NOMO-1 treated with dmso at 0.1 percent for 144 hours (cell line): ENCODE data around the gene SOX1.

ENCODE experiments used
- DNase-seq: peaks from one replicate; lab custom pipeline; 2025; ENCODE audit not compliant: unreplicated experiment; lab: John Stamatoyannopoulos, UW

Gene SOX1

DNA sequence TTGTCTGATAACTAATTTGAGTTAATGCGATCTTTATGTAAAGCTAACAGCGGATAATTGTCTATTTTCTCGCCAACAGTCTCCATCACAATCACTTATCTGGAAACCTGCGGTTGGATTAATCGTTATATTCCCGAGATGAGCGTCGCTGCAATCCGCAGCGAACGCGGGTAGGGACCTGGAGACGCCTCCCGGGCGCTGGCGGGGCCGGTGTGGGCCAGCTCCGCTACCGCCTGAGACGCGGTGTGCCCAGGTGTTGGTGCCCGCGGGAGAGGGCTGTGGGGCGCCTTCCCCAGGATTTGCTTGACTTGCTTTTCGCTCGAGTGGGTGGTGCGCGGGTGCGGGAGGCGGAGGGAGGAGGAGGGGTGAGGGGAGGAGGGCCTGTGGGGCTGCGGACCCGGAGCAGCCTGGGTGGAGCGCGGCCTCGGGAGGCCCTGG is 38.3 kb downstream of the SOX1 start:
- no peak for DNase-seq

DNA sequence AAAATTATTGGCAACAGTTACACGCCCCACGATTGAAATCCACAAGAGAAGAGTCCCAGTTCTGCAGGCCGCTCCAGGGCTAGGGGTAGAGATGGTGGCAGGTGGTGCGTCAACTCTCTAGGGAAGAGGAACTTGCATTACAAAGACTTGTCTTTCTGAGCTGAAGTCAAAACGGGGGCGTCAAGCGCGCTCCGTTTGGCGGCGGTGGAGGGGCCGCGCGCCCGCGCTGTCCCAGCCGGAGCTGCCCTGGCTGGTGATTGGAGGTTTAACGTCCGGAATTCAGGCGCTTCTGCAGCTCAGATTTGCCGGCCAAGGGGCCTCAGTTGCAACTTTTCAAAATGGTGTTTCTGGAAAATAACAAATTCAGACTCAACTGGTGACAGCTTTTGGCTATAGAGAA is 38.9 kb downstream of the SOX1 start:
- DNase-seq: no peak

DNA sequence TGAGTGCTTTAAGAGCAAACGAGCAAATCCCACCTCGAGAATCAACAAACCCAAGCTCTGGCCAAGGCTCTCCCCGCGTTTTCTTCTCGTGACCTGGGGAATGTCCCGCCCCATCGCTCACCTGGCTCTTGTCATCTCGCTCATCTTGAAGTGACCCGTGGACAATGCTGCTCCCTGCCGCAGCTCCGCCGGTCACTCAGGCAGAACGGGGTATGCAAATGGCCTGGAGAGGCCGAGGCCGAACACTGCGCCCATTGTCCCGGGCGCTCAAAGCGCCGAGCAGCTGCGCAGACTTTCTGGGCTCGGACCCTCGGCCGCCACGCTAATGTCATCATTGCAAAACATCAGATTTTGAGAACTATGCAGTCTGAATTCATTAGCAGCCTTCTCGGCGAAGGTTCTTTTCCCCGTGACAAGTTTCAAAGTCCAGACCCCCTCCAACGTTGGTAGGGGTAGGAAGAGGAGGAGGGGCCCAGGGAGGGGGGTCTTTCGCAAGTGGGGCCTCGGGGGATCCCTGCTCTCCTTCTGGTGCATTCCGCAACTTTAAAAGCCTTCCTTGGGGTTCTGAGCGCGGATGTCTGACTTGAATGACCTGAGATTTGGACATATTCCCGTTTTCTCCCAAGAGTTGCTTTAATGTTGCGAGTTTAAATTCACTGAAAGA is 39.7 kb downstream of the SOX1 start:
- DNase-seq: no peak

DNA sequence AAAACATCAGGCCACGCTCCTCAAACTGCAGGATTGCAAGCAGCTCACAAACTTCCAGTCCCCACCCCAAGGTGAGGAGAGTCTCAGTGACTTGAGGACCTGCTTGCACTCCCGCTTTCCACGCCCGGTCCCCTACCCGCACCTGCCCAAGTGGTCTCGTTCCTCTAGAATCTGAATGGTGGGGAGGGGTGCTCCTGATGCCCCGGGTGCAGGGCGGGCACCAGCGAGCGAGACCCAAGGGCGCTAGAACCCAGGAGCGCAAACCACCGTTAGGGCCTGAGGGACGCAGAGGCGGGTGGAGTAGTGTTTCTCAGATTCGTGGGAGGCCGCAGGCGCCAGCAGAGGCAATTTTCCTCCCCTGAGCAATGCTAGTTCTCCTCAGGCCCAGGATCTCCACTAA is 40.3 kb downstream of the SOX1 start:
- DNase-seq: no peak

DNA sequence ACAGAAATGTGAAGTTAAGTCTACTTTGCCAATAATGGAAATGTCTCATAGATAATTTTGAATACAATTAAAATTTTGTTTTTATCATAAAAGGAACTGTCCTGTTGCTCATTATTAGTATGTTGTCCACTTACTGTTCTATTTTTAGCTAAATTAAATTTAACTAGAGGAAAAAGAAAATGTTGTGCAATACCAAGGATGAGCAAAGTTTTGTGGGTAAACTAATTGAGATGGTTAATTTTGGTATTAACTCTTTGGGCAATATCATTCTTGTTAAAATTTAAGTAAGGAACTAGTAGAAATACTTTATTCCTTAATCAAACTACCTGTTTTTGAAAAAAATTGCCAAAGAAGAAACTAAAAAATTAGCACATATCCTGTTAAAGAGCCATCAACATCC is 43.5 kb downstream of the SOX1 start:
- no peak for DNase-seq

DNA sequence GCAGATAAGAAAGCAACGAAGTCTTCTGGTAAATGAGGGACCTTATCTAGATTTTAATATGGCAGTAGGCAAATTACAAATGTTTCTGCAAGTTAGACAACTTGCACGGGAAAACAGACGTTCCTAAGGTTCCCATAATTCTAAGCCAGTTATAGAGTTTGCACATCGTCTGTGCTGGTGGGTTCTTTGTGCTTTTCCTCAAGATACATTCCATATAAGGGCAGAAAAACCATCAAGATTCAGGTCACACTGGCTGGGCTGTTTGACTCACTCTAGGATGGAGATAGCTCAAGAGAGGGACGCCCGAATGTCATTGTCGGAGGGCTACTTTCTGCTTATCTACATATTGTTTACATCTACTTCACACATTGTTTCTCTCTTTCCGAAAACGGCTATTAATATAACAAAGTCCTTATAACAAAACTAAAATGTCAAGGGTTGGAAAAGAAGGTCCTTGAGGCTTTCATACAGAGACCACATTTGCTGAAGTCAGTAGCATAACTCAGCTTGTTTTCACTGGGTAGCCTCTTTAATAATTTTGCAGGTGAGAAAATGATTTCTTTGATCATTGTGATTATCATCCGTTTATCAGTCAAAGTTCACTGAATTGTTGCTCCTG is 44.4 kb downstream of the SOX1 start:
- no peak for DNase-seq

DNA sequence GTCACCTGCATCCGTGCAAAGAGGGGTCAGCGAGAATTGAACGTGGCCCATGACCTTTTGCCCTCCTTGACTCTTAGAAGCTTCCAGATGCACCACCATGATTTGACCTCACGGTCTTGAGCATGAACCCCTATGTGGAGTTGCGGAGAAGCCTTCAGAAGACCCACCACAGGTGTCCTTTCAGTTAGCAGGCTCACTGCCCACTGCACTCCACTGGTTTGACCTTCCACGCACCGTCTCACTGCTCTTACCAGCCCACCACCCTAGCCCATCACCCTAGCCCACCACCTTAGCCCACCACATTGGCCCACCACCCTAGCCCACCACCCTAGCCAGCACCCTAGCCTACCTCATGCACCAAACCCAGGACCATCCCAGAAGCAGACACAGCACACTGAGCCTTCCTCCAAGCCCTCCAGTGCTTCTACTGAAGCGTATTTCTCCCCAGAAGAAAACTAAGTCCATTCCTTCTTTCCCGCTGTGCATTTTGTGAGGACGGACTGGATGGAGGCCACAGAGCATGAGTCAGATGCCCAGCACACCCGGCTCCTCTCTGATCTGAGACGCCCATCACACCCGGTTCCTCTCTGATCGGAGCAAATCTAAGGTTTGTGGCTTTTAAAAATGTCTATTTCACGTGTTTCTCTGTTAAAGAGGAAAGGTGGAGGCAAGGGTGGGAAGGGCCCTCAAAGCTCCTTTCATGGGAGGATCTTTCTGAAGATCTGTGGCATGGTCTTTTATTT is 45.8 kb downstream of the SOX1 start:
- no peak for DNase-seq

DNA sequence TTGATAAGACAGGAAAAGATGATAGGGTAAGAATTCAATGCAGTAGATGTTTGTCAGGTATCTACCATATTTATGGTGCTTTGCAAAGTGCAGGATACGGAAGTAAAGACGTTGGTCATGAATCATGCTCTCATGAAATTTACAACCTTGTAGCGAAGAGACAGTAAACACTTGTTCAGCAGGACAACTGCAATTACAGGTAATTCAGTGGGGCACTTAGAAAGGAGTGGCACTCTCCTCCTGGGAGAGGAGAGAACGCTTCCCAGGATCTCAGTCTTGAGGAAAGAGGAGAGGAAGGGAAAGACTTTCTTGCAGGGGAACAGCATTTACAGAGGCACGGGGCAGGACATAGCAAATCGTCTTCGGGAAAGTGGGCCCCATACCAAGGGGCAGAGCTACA is 46.4 kb downstream of the SOX1 start:
- no peak for DNase-seq

DNA sequence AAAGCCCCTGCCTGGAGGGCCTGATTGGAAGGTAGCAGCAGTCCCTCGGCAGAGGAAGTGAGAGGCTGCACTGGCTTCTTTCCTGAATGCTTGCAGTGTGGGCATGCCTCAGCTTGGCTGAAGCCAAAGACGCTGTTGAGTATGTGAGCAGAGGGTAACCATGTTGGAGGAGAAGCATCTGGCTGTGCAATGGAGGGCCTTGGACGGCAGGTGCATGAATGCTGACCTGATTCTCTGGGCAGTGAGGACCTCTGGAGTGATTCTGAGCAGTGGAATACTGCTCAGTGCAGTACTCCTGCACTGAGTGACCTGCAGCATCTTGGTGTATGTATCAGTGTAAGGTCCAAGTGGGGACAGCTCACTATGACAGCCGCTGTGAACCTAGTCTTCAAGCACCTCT is 46.9 kb downstream of the SOX1 start:
- DNase-seq: no peak

DNA sequence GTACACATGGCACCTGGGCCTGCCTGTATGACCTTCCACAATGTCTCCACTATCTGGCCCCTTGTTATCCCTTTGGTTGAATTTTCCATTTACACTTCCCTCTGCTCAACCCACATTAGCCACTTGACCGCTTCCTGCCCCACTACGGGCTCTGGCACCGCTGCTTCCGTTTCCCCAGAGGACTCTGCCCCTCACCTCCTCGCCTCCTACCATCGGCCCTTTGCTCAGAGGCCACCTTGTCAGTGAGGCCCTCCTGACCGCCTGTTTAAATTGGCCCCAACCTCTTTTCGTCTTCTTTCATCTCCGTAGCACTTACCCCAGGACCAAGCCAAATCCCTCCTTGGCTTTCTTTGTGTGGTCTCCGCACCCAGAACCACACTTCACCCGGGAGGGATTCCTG is 47.4 kb downstream of the SOX1 start:
- DNase-seq: no peak

DNA sequence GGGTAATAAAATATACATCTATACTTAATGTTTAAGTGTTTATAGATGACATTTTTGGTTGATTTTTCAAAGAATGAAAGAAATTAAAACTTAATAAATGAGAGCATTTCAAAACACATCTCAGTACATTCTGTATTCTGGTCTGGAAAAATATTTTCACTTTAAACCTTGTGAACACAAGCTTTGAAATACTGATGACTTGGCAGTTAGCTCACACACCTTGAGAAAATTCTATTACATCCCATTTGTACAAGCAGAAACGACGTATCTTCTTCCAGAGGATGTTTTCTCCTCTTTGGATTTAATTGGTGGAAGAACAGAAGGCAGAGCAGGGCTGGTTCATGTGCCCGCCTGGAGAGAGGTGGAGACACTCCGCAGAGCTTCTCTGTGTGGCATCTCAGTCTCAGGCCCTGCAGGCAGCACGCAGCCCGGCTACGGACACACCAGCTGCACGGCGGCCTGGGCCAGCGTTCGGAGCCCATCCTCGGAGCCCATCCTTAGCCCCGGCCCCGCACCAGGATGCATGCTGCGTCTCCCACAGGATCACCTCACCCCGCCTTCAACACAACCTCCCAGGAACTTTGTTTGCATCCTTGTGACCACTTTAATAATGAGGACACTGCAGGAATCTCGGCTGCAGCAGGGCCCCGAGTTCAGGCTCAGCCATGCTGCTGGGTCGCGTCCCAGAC is 48.6 kb downstream of the SOX1 start:
- no peak for DNase-seq

DNA sequence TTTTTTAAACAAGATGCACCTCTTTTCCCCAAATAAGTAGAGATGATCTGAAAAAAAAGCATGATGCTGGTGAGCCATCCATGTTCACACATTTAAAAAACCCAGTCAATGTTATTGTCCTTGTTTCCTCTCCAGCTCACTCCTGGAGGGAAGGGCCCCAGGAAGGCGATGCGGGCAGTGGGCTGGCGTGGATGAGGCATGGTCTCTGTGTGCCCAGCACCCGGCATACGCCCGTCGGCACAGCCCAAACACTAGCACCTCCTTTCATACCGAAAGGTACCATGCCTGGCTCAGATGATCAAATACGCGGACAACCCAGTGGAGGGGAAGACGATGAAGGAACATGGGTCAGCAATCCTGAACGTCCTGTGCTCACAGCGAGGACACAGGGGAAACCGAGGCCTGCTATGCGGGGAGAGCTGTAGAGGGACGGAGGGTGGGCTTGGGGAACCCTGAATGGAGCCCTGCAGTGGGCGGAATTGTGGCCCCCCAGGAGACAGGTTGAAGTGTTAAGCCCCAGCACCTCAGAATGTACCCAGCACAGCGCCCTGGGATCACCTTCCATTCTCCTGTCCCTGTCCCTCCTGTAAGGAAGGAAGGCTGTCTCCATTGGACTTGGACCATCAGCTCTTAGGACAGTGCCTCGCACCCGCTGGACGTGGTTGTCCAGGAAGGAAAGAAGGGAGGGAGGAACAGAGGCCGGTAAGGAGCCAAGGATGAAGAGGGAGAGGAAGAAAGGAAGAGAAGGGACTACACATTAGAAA is 49.4 kb downstream of the SOX1 start:
- DNase-seq: no peak

DNA sequence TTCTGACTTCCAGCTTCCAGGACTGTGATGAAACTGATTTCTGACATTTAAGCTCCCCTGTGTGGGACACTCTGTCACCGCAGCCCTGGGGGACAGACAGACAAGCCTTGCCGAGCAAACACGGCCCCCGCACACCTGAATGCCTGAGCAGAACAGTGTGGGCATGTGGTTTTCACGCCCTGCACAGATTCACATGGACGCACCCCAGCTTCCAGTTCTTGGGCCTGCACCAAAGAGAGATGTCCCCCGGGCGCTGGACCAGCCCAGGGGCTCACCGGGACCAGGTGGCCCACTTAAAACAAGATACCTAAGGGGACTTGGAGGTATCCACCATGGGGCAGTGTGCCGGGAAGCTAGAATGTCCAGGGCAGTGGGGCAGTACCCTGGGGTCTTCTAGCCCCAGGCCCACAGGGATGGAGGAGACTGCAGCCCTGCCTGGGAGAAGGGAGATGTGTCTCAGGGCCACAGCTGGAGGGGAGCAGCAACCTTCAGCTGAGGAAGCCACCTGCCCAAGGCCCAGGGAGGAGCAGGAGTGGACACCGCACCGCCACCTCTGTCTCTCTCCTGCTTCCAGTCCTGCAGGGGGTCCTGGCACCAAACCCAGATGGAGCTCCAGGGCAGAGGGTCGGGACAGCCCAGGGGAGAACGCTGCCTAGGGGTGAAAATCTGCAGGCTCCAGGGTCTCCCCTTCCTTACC is 50.5 kb downstream of the SOX1 start:
- DNase-seq: no peak

DNA sequence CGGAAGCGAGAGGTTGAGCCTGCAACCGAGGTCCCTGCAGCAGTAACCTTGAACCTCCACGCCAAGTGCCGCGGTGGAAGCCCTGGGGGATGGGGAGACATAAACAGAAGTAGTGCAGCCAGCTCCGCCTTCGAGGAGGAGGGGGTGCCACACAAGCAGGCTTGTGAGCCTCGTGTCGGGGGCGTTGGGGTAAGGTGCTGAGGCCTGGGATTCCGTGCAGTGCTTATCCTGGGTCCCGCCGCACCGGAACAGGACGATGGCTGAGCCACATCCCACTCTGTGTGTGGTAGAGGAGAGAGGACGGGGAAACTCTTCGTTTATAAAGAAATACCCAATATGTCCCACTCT is 51.0 kb downstream of the SOX1 start:
- DNase-seq: no peak

DNA sequence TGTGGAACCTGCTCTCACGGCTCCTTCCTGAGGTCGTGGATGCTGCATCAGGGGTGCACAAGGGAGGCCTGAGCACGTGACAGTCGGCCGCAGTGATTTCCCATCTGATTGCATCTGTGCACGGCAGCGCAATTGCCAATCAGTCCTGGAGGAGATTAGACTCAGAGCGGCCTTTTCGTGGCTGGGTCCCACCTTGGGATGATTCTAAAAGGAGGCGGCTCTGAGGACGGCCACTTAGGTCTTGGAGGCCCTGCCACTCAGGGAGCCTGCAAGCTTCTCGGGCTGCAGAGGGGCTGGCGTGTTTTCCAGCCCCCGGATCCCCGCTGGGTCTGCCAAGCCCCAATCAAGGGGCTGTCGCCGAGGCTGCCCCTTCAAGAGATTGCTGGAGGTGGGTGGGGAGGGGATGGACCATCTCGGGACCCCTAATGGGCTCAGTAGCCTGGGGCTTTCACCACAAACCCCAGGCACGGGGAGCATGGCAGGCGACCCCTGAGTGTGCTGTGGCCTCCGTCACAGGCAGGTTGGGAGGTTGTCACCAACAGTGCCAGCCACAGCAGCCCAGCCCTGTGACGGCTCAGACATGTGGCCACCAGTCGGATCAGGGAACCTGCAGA is 51.6 kb downstream of the SOX1 start:
- DNase-seq: no peak

DNA sequence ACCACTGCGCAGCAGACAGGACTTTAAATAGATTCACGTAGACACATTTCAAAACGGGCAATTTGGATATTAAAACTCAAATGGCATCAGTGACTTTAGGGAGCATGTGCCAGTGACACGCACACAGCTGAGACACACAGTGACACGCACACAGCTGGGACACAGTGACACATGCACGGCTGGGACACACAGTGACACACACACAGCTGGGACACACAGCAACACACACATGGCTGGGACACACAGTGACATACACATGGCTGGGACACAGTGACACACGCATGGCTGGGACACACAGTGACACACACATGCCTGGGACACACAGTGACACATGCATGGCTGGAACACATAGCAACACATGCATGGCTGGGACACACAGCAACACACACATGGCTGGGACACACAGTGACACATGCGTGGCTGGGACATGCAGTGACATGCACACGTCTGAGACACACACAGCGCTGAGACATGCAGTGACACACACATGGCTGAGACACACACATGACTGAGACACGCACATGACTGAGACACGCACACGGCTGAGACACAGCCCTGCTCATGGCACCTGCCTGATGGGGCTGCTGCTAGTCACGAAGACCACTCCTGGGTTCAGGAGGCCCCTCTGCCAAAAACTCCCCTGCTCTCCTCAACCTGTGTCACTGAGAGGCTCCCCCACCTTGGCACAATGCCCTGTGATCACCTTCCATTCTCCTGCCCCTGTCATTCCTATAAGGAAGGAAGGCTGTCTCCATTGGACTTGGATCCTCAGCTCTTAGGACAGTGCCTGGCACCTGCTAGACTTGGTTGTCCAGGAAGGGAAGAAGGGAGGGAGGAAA is 52.5 kb downstream of the SOX1 start:
- no peak for DNase-seq

DNA sequence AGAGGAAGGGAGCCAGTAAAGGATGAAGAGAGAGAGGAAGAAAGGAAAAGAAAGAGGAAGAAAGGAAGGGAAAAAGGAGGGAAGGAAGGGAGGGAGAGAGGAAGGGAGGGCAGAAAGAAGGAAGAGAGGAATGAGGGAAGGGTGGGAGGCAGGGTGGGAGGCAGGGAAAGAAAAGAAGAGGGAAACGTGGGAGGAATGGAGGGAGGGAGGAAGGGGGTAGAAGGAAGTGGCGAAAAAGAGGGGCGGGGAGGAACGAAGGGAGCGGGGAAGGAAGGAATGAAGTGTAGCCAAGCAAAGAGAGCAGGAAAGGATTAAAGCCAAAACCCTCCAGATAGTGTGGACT is 53.1 kb downstream of the SOX1 start:
- DNase-seq: no peak
